Transverse colon (tissue), 3 donors: ENCODE measurements around the gene EMD.

Experiments used
- POLR2A ChIP-seq: fragments of 450-650 bp; IDR thresholded peaks from one replicate; pipeline ENCODE4 v1.6.1; 2016; ENCODE audit warnings: antibody characterized with exemption, mild to moderate bottlenecking, moderate library complexity
- TF ChIP-seq, protein P1 (sequence below), 5 experiments: fragments of 200-600 bp in 3 of 5; fragments of 450-650 bp in 2 of 5; sonication (generic) in 3 of 5; IDR thresholded peaks; 1 replicate in 2 of 5; 2 replicates in 3 of 5; pipeline ENCODE4 v1.5.1; 2016 to 2017; ENCODE audit warnings: antibody characterized with exemption in 5 of 5, inconsistent platforms in 3 of 5, mild to moderate bottlenecking in 2 of 5, moderate library complexity in 1 of 5

- TF ChIP-seq, protein P1, sequence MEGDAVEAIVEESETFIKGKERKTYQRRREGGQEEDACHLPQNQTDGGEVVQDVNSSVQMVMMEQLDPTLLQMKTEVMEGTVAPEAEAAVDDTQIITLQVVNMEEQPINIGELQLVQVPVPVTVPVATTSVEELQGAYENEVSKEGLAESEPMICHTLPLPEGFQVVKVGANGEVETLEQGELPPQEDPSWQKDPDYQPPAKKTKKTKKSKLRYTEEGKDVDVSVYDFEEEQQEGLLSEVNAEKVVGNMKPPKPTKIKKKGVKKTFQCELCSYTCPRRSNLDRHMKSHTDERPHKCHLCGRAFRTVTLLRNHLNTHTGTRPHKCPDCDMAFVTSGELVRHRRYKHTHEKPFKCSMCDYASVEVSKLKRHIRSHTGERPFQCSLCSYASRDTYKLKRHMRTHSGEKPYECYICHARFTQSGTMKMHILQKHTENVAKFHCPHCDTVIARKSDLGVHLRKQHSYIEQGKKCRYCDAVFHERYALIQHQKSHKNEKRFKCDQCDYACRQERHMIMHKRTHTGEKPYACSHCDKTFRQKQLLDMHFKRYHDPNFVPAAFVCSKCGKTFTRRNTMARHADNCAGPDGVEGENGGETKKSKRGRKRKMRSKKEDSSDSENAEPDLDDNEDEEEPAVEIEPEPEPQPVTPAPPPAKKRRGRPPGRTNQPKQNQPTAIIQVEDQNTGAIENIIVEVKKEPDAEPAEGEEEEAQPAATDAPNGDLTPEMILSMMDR (IDR thresholded peaks at IDR 0.05), result no peak
- no peak for TF ChIP-seq POLR2A
Observed at GRCh38 chrX:154367474-154368308, 11.4 kb upstream of the EMD start.
